Subcutaneous abdominal adipose tissue (tissue), 5 donors: Measurements from ENCODE around the gene BMPER.

Experiments used
- H3K27ac ChIP-seq: one replicate; pipeline ENCODE4 v1.7.0; 2013; ENCODE audit warnings: low read depth, mild to moderate bottlenecking, inconsistent platforms, low read length, moderate library complexity
- H3K27me3 ChIP-seq, 5 donors: one replicate each; pipeline ENCODE4 v1.7.0; 2013; ENCODE audit warnings: low read length in 5 of 5, inconsistent platforms in 1 of 5; ENCODE audit not compliant: control insufficient read depth in 5 of 5, insufficient read depth in 4 of 5
- H3K36me3 ChIP-seq, 5 donors: one replicate each; pipeline ENCODE4 v1.7.0; 2013; ENCODE audit warnings: low read length in 5 of 5; ENCODE audit not compliant: control insufficient read depth in 5 of 5, insufficient read depth in 5 of 5
- H3K4me1 ChIP-seq, 5 donors: one replicate each; pipeline ENCODE4 v1.7.0; 2013; ENCODE audit warnings: low read length in 5 of 5, mild to moderate bottlenecking in 3 of 5, moderate library complexity in 1 of 5; ENCODE audit not compliant: control insufficient read depth in 5 of 5, insufficient read depth in 5 of 5
- H3K4me3 ChIP-seq, 5 donors: one replicate each; pipeline ENCODE4 v1.7.0; 2013; ENCODE audit warnings: low read length in 5 of 5, low read depth in 1 of 5
- H3K9ac ChIP-seq, 5 donors: one replicate each; pipeline ENCODE4 v1.7.0; 2013; ENCODE audit warnings: low read length in 5 of 5, mild to moderate bottlenecking in 4 of 5, moderate library complexity in 3 of 5
- H3K9me3 ChIP-seq, 5 donors: one replicate each; pipeline ENCODE4 v1.7.0; 2013; ENCODE audit warnings: low read length in 5 of 5; ENCODE audit not compliant: control insufficient read depth in 5 of 5
- donor health status: healthy.
- donor health status: healthy.
- donor health status: healthy.
- donor health status: healthy.
- donor health status: healthy.

BMPER gene

GRCh38 chr7:34064519-34065158 lies 159.3 kb downstream of the BMPER start:
- H3K4me1 ChIP-seq: peaks cover 0 to 7% (median 5%) of the 10 kb centered on the region in 5 donors
- no peaks in the 10 kb centered on the region for H3K36me3 ChIP-seq
- H3K9me3 ChIP-seq: no peaks in the 10 kb centered on the region
- no peaks in the 10 kb centered on the region for H3K27me3 ChIP-seq
- H3K4me3 ChIP-seq: no peak overlapping the region
- H3K27ac ChIP-seq: no peak overlapping the region
- H3K9ac ChIP-seq: no peak overlapping the region

- Histone ChIP-seq H3K9ac (no peak overlapping the region), H3K4me1 (peaks cover 0 to 2% (median 0%) of the 10 kb centered on the region in 5 donors), H3K27ac (no peak overlapping the region), H3K27me3 (no peaks in the 10 kb centered on the region), H3K4me3 (no peak overlapping the region), H3K36me3 (no peaks in the 10 kb centered on the region), H3K9me3 (no peaks in the 10 kb centered on the region)
Measured at GRCh38 chr7:34066411-34066810, 161.1 kb downstream of the BMPER start.

- H3K36me3 ChIP-seq: no peaks in the 10 kb centered on the region
- H3K9ac ChIP-seq: no peak overlapping the region
- no peak overlapping the region for H3K4me3 ChIP-seq
- H3K27ac ChIP-seq: no peak overlapping the region
- no peaks in the 10 kb centered on the region for H3K9me3 ChIP-seq
- H3K4me1 ChIP-seq: peaks cover 0 to 2% (median 0%) of the 10 kb centered on the region in 5 donors
- H3K27me3 ChIP-seq: no peaks in the 10 kb centered on the region
Measured at GRCh38 chr7:34067005-34067778, 161.9 kb downstream of the BMPER start.

GRCh38 chr7:34069676-34070075 lies 164.3 kb downstream of the BMPER start:
- Histone ChIP-seq H3K36me3 (no peaks in the 10 kb centered on the region), H3K27ac (no peak overlapping the region), H3K4me1 (peaks cover 0 to 2% (median 0%) of the 10 kb centered on the region in 5 donors), H3K4me3 (no peak overlapping the region), H3K9me3 (no peaks in the 10 kb centered on the region), H3K9ac (no peak overlapping the region), H3K27me3 (no peaks in the 10 kb centered on the region)

GRCh38 chr7:34070511-34071323 lies 165.4 kb downstream of the BMPER start:
- no peaks in the 10 kb centered on the region for H3K27me3 ChIP-seq
- peaks cover 0 to 6% (median 2%) of the 10 kb centered on the region in 5 donors for H3K4me1 ChIP-seq
- H3K36me3 ChIP-seq: no peaks in the 10 kb centered on the region
- no peak overlapping the region for H3K4me3 ChIP-seq
- no peaks in the 10 kb centered on the region for H3K9me3 ChIP-seq
- H3K27ac ChIP-seq: no peak overlapping the region
- no peak overlapping the region for H3K9ac ChIP-seq

GRCh38 chr7:34073676-34074075 lies 168.3 kb downstream of the BMPER start:
- Histone ChIP-seq H3K9ac (no peak overlapping the region), H3K4me1 (peaks cover 0 to 14% (median 2%) of the 10 kb centered on the region in 5 donors), H3K9me3 (no peaks in the 10 kb centered on the region), H3K4me3 (no peak overlapping the region), H3K27ac (no peak overlapping the region), H3K27me3 (no peaks in the 10 kb centered on the region), H3K36me3 (peaks cover 0 to 1% (median 0%) of the 10 kb centered on the region in 5 donors)

- H3K9ac ChIP-seq: no peak overlapping the region
- H3K4me3 ChIP-seq: no peak overlapping the region
- H3K27ac ChIP-seq: no peak overlapping the region
Measured at GRCh38 chr7:34074421-34074820, 169.1 kb downstream of the BMPER start.

GRCh38 chr7:34075523-34076370 lies 170.4 kb downstream of the BMPER start:
- Histone ChIP-seq H3K27me3 (no peaks in the 10 kb centered on the region), H3K27ac (peak overlapping the region; percentile 59), H3K4me1 (peaks cover 0 to 14% (median 2%) of the 10 kb centered on the region in 5 donors), H3K9ac (no peak overlapping the region), H3K9me3 (no peaks in the 10 kb centered on the region), H3K36me3 (peaks cover 0 to 6% (median 5%) of the 10 kb centered on the region in 5 donors), H3K4me3 (no peak overlapping the region)

More at GRCh38 chr7:34074421-34074820, 169.1 kb downstream of the BMPER start:
- Histone ChIP-seq H3K9me3 (no peaks in the 10 kb centered on the region), H3K4me1 (peaks cover 0 to 14% (median 2%) of the 10 kb centered on the region in 5 donors), H3K27me3 (no peaks in the 10 kb centered on the region), H3K36me3 (peaks cover 0 to 6% (median 3%) of the 10 kb centered on the region in 5 donors)

GRCh38 chr7:34077168-34077567 lies 171.8 kb downstream of the BMPER start:
- Histone ChIP-seq H3K27me3 (no peaks in the 10 kb centered on the region), H3K36me3 (peaks cover 0 to 6% (median 5%) of the 10 kb centered on the region in 5 donors), H3K9ac (no peak overlapping the region), H3K4me3 (no peak overlapping the region), H3K27ac (peak overlapping the region; percentile 59), H3K9me3 (no peaks in the 10 kb centered on the region), H3K4me1 (peaks cover 0 to 14% (median 0%) of the 10 kb centered on the region in 5 donors)
